ENCODE data around the gene IFNA1.
"Not testable (repeated sequence)": the region's sequence is repeated elsewhere in the genome, so short reads cannot be mapped to it uniquely, and the experiment has no call there.

IFNA1 gene

GRCh38 chr9:21449312-21449711, 9.1 kb downstream of the IFNA1 start:
- DNase-seq, result not testable (repeated sequence)

GRCh38 chr9:21450733-21451394, 10.6 kb downstream of the IFNA1 start:
- DNase-seq, result no peak

GRCh38 chr9:21452681-21453080, 12.4 kb downstream of the IFNA1 start:
- DNase-seq, result no peak

GRCh38 chr9:21454149-21454548, 13.9 kb downstream of the IFNA1 start:
- DNase-seq, result no peak

- DNase-seq, result no peak
Measured at GRCh38 chr9:21455320-21455719, 15.1 kb downstream of the IFNA1 start.

- no peak for DNase-seq
Measured at GRCh38 chr9:21461377-21461776, 21.1 kb downstream of the IFNA1 start.

GRCh38 chr9:21465138-21465537, 24.9 kb downstream of the IFNA1 start:
- no peak for DNase-seq

- no peak for DNase-seq
Measured at GRCh38 chr9:21465859-21466518, 25.8 kb downstream of the IFNA1 start.

GRCh38 chr9:21470126-21470525, 29.9 kb downstream of the IFNA1 start:
- DNase-seq, result no peak

GRCh38 chr9:21473236-21473635, 33.0 kb downstream of the IFNA1 start:
- no peak for DNase-seq

- no peak for DNase-seq
Measured at GRCh38 chr9:21477466-21477865, 37.2 kb downstream of the IFNA1 start.

GRCh38 chr9:21479152-21479702, 39.0 kb downstream of the IFNA1 start:
- no peak for DNase-seq

- DNase-seq, result no peak
Measured at GRCh38 chr9:21481470-21482056, 41.3 kb downstream of the IFNA1 start.

- DNase-seq, result no peak
Measured at GRCh38 chr9:21482213-21482612, 42.0 kb downstream of the IFNA1 start, which contains the start of gene IFNE. Gene IFNE (minus strand): TSS chr9:21482313. CDS start chr9:21481694, 619 bp downstream.

All from NCI-H187 (cell line).